Ascending aorta (tissue), 2 donors: Measurements from ENCODE around the gene PEAK1. TPM values are rescaled to one million over a fixed set of nuclear protein-coding genes. Genes with fewer than 3 reads are reported as not detected.

ENCODE experiments used
- DNase-seq, 2 donors: peaks; one replicate each; pipeline ENCODE4 v3.0.0-alpha.2; 2019; ENCODE audit warnings: low spot score in 2 of 2
- H3K27ac ChIP-seq, 2 donors: fragments of 200-600 bp; sonication (generic); one replicate each; pipeline ENCODE4 v1.5.1; 2016 to 2017; ENCODE audit warnings: mild to moderate bottlenecking in 1 of 2
- H3K27me3 ChIP-seq: fragments of 200-600 bp; sonication (generic); one replicate; pipeline ENCODE4 v1.5.1; 2017
- H3K36me3 ChIP-seq, 2 donors: fragments of 200-600 bp; sonication (generic); one replicate each; pipeline ENCODE4 v1.5.1; 2016
- H3K4me1 ChIP-seq, 2 donors: fragments of 200-600 bp; sonication (generic); one replicate each; pipeline ENCODE4 v1.5.1; 2016 to 2017; ENCODE audit warnings: mild to moderate bottlenecking in 1 of 2
- H3K4me3 ChIP-seq, 2 donors: fragments of 200-600 bp; sonication (generic); one replicate each; pipeline ENCODE4 v1.5.1; 2016 to 2017; ENCODE audit warnings: mild to moderate bottlenecking in 1 of 2
- H3K9me3 ChIP-seq, 2 donors: fragments of 200-600 bp; sonication (generic); one replicate each; pipeline ENCODE4 v1.5.1; 2016
- CTCF ChIP-seq, 3 experiments: fragments of 200-600 bp in 2 of 3; fragments of 450-650 bp in 1 of 3; sonication (generic) in 2 of 3; IDR thresholded peaks; one replicate each; pipeline ENCODE4 v1.5.1; 2016 to 2019; ENCODE audit warnings: antibody characterized with exemption in 3 of 3, mild to moderate bottlenecking in 1 of 3, moderate library complexity in 1 of 3
- intact Hi-C: fragments of 100-400 bp; cut with DNase I; formaldehyde crosslinking; loops from one replicate; pipeline ENCODE4 v1.15.1; 2023
- total RNA-seq: library from RNA; depleted of rRNA; stranded (reverse); fragments of >200 nt; gene quantifications from one replicate; pipeline ENCODE4 v1.1.0, GENCODE V29; 2016

Gene PEAK1
- total RNA-seq, 1 donor from 2014 or later: 53.7 TPM

- no peaks in the 10 kb centered on the region for H3K27me3 ChIP-seq
- H3K4me1 ChIP-seq: peaks cover 0 to 5% of the 10 kb centered on the region in 2 donors
- H3K9me3 ChIP-seq: no peaks in the 10 kb centered on the region
- no peak overlapping the region for H3K27ac ChIP-seq
- no peak overlapping the region for H3K4me3 ChIP-seq
- intact Hi-C loops: loop anchor here (10.0 kb wide), 1 partner anchor 490 kb away; the partner anchor contains the start of gene RCN2
- TF ChIP-seq CTCF (IDR thresholded peaks at IDR 0.05): no peak
- no peak for DNase-seq
- H3K36me3 ChIP-seq: no peaks in the 10 kb centered on the region
Observed at GRCh38 chr15:77425104-77425503, 5.2 kb upstream of the PEAK1 start.

- H3K27ac ChIP-seq: no peak overlapping the region
Observed at GRCh38 chr15:77421370-77421700, 1.4 kb upstream of the PEAK1 start.

DNA sequence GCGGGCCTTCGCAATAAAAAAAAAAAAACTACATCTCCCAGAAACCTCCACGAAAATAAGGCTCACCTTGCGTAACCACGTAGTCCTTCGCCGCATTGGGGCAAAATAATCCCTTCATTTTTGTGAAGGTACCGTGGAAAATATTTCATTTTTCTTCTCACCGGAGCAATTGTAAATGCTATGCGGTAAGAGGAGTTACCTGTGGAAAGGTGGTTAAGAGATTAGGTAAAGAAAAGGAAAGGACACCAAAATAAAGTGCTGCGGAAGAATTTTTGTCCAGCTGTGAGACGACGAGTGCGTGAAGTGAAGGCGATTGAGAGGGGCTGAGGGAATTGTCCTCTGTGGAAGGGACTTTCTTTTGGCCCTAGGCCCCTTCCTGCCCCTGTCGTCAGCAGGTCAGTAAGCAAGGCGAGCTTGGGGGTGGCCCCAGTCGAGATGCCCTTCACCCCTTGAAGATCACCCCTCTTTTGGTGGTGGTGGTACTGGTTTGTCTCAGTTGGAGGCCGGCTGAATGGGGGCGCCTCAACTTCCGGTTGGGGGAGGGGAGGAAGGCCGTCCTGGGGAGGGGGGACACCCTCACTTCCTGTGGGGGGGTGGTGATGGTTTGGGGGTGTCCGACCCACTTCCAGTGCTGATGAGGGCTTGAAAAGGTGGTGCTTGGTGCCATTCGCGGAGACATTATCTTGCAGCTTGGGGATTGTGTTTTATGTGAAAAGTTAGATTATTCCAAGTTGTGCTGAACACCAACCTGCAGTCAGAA lies 886 bp upstream of the PEAK1 start, which contains the start of gene HMG20A:
HMG20A (plus strand) TSS at position 279 of the 760 bp plus-strand sequence. CDS start 37,520 bp downstream, outside the sequence.
- no peaks in the 10 kb centered on the region for H3K9me3 ChIP-seq
- peak within 1 kb of the TSS; percentile 76 to 99 for H3K4me3 ChIP-seq
- no peak for TF ChIP-seq CTCF (IDR thresholded peaks at IDR 0.05)
- no peaks in the 10 kb centered on the region for H3K36me3 ChIP-seq
- intact Hi-C loops: loop anchor here (2.0 to 10.0 kb wide), 4 partner anchors 34 to 516 kb away; partner anchors contain the start of genes RCN2 and SCAPER
- peaks cover 0 to 20% of the 10 kb centered on the region in 2 donors for H3K4me1 ChIP-seq
- peak in 1 of 2 donors; percentile 73 for DNase-seq
- H3K27me3 ChIP-seq: no peaks in the 10 kb centered on the region
- peak within 1 kb of the TSS; percentile 91 to 97 for H3K27ac ChIP-seq

More at GRCh38 chr15:77421370-77421700, 1.4 kb upstream of the PEAK1 start:
- H3K36me3 ChIP-seq: no peaks in the 10 kb centered on the region
- no peaks in the 10 kb centered on the region for H3K9me3 ChIP-seq
- intact Hi-C loops: loop anchor here (2.0 to 10.0 kb wide), 4 partner anchors 33 to 517 kb away; partner anchors contain the start of genes RCN2 and SCAPER
- TF ChIP-seq CTCF (IDR thresholded peaks at IDR 0.05): no peak
- no peaks in the 10 kb centered on the region for H3K27me3 ChIP-seq
- peaks cover 0 to 16% of the 10 kb centered on the region in 2 donors for H3K4me1 ChIP-seq
- peak overlapping the region; percentile 76 to 99 for H3K4me3 ChIP-seq
- no peak for DNase-seq

DNA sequence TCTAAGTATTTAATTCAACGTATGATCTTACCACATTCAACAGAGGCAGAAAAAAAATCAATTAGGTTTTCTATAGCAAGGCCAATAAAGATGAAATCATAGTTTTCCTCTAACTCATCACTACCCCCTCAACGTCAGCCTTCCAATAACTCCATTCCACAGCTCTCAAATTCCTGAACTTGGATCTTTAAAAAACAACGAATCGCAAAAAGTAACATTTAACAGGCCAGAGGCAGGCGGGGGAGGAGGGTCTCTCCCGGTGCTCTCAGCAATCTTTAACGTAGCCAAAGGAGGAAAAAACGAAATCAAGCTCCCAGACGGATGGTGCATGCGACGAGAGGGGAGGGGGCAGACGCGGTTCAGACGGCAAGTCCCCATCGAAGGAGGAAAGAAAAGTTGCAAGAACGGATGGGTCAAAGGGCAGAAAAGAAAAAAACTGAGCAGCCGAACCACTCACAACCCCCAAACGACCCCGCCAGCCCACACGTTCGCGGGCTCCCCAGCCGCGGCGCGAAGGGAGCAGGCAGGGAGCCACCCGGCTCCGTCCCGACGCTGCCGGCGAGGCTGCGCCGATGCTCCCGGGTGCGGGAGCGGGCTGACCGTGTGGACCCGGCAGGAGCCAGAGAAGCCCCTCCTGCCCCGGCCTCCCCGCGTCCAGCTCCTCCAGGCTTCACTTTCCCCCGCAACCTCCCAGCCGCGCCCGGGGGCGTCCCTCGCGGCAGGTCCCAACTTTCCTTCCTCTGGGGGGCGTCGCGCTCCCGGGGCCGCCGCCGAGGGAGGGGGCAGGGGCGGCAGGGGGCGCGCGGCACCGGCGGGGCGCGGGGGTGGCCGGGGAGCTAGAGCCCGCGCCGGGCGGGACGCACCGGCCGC lies 703 bp downstream of the PEAK1 start:
- DNase-seq: peak in 1 of 2 donors; percentile 67
- H3K4me3 ChIP-seq: peak overlapping the region; percentile 76 to 99
- intact Hi-C loops: loop anchor here (2.0 to 10.0 kb wide), 2 partner anchors 78 to 656 kb away; partner anchors contain the start of gene TBC1D2B
- TF ChIP-seq CTCF (IDR thresholded peaks at IDR 0.05): peak in 2 of 3 experiments; percentile 11 to 40
- no peaks in the 10 kb centered on the region for H3K9me3 ChIP-seq
- H3K27ac ChIP-seq: peak overlapping the region; percentile 91 to 97
- H3K27me3 ChIP-seq: no peaks in the 10 kb centered on the region
- H3K4me1 ChIP-seq: peaks cover 0 to 20% of the 10 kb centered on the region in 2 donors
- H3K36me3 ChIP-seq: no peaks in the 10 kb centered on the region

- Histone ChIP-seq H3K4me3 (peak overlapping the region; percentile 76 to 99), H3K36me3 (no peaks in the 10 kb centered on the region), H3K4me1 (peaks cover 0 to 20% of the 10 kb centered on the region in 2 donors), H3K27ac (peak overlapping the region; percentile 91 to 97), H3K27me3 (no peaks in the 10 kb centered on the region), H3K9me3 (no peaks in the 10 kb centered on the region)
- no peak for DNase-seq
- intact Hi-C loops: loop anchor here (2.0 to 10.0 kb wide), 2 partner anchors 78 to 656 kb away; partner anchors contain the start of gene TBC1D2B
- TF ChIP-seq CTCF (IDR thresholded peaks at IDR 0.05): no peak
Observed at GRCh38 chr15:77418391-77418965, 1.4 kb downstream of the PEAK1 start.
